Embryonic facial prominence (tissue), 1 donor: ENCODE measurements around the gene MORN1.

ENCODE experiments used
- DNase-seq: peaks from one replicate; pipeline ENCODE4 v3.0.0-alpha.2; 2016; ENCODE audit errors: extremely low spot score

The MORN1 gene

DNA sequence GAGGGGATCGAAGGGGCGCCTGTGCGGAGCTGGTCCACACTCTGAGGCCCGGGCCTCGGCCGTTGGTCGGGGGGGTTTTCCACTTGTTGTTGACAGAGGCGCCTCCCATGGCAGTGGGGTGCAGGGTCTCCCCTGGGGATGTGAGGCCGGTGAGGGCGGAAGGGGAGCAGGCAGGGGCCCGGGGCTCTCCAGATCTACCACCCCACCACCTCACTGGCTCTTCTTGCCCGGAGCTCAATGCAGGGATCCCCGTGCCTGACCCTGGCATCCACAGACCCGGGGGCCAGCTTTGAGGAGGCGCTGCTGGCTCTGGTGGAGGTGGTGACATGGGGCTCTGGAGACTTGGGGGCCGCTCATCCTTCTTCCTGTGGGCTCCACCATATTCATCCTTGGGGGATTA is 28.1 kb upstream of the MORN1 start:
- no peak for DNase-seq

DNA sequence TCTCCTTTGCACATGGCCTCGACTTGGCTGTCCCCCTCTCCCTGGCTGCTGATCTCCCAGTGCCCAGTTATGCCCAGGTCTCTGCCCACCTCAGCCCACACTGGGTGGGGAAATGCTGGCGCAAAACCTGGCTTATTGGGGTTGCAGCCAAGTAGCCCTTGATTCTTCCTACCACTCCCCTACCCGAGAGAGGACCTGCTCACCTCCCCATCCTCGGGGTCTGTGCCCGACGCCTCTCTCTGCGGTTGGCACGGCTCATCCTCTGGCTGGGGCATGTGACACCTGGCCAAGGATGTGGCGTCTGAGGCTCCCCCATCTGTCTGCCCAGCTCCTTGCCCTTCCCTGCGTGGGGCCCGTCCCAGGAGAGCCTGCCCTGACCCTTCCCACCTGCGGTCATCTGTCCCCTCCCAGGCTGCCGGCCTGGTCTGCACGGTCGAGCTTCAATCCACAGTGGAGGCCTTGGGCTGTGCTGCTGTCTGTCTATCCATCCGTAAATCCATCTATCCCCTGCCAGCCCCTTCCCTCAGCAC is 27.5 kb upstream of the MORN1 start:
- DNase-seq, result no peak

DNA sequence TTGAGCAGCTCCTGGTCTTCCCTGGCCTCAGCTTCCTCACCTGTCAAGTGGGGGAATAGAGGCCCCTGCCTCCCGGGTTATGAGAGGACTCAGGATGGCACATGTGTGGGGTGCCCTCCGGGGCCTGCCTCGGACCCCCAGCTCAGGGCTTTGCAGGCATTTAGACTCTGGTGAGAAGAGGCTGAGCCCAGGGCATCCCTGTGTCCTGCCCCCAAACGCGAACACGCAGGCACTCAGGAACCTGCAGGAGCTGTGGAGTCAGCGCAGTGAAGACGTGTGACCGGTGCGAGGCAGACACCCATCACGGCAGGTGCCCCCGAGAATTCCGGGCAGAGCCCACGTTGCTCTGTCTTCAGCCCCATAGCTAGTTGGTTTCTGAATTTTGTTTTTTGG is 26.5 kb upstream of the MORN1 start:
- no peak for DNase-seq

DNA sequence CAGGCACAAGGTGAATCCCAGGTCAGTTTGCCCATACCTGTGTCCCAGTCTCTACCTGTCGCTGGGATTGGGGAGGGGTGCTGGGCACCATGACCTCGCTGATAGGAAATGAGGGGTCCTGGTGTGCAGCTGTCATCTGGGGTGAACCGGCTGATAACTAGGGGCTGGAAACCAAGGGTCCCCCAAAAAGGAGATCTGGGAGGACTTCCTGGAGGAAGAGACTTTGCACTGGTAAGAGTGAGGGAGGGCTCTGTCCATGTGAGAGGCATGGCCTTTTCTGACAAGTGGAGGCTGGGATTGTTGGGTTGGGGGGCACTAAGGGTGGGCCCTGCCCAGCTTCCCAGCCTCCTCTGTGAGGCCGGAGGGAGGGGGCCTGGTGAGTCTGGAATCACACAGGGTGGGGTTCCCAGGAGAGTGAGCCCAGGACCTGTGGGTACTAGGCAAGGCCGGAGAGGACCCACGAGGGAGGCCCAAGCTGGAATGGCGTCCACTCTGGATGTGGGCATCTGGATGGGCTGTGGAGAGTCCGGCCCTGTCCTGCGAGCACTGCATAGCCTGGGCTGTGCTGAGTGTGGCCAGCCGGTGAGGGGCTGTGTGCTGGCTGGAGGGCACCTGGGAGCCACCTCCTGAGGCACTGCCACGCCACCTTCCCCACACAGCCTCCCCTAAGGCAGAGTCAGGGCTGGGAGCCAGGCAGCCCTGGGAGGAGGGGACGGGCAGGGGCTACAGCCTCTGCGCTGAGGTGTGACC is 25.9 kb upstream of the MORN1 start:
- DNase-seq, result no peak

DNA sequence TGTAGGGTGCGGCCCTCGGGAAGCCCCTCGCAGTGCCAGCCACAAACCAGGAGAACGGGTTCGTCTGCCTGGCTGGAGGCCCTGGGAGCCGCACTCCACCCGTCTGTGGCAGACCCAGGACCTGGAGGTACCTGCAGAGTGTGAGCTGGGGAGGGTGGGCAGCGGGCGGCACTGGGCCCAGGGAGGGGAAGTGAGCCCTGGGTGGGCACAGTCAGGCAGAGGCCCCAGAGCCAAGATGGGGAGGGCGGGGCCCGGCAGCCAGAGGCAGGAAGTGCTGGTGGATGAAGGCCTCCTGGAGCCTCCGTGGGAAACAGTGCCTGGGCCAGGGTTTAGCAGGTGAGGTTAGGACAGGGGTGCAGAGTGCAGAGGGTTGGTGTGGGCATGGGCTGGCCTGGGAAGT is 25.0 kb upstream of the MORN1 start:
- DNase-seq, result no peak

DNA sequence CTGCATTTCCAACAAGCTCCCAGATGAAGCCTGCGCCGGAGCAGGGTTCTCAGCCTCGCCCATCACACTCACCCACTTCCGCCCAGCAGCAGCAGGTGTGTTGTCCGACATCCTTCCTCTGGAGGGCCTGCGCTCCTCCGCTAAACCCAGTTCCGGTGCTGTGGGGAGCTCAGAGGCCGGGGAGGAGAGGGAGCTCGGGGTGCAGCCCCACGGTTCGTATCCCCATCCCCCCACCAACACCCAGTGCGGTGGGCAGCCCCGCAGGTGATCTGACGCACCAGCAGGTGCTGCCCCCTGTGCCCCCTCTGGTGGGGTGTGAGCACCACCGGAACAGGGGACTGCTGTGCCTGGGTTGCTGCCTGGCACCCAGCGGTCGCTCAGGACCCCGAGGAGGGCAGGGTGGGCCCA is 24.5 kb upstream of the MORN1 start:
- DNase-seq, result no peak

DNA sequence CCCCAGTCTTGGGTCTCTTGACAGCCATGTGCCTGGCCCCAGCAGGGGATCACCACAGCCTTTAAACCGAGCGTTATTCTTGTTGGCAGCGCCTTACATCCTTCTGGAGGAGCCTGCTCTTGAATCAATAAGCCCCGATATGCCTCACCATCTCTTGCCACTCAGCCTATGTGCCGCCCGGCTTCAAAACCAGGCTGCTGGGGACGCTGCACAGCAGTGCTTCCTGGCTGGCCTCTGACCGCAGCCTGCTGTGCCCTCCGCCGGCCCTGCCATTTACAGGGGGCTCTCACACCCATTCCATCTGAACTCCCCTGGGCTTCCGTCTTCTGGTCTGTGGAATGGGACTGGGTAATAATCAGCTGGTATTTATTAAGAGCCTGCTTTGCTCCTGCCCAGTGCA is 24.0 kb upstream of the MORN1 start:
- no peak for DNase-seq

DNA sequence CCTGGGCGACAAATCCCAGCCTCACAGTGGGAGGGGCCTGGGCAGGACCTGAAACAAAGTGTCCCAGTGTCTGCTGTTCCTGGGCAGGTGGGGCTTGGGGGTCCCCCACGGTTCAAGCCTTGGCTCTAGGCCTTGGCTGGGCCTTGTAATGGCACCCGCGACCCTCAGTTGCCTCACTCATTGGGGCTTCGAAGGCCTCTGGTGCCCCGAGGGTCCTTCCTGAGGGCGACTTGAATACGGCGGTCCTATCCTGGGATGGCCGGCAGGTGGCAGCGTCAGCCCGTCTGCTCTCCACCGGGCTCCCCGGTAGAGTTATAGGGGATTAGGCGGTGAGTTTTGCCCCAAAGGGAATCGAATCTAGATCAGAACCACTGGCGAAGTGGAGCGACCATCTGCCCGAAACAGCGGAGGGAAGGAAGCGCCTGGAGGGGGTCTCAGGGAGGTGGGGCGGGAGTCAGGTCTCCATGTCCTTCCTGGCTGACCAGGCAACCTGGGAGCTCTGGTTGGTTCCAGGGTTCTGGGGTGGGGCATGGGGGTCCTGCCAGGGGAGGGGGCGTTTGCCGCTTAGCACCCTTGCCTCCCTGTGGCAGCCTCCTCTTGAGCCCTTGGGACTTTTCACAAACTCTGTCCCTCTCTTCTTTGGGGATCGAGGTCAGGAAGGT is 23.1 kb upstream of the MORN1 start:
- DNase-seq, result no peak

DNA sequence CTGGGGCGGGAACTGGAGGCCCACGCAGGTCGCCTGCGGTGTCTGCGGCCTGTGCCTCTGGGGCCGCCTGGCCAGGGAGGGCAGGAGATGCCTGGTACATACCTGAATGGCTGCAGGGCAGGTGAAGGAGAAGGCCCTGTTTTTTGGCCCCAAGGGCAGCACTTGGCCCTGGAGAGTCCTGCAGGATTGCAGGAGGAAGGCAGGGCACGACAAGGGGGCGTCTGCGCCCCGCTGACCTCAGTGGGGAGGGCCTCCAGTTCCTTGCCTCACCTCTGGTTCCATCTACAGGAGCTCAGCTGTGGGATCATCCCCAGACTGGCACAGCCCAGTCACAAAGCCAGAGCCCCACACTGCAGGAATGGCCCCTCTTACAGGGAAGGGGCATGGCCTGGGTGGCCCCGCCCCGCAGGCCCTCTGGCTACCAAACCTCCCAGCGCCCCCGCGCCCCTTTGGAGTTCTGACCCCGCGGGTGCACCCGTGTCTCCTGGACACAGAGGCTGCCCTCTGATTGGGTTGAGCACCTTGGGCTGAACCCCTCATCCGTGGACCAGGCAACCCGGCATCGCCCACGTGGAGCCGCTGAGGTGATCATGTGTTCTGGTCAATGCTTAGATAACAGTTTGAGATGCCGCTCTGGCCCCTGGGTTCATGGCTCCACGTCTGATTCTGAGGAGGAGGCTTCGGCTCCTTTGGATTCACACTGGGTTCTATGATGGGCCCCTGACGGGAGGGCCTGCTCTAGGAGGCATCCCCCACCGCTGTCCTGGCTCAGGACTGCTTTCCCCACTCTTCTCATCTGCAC is 22.3 kb upstream of the MORN1 start:
- DNase-seq, result no peak

DNA sequence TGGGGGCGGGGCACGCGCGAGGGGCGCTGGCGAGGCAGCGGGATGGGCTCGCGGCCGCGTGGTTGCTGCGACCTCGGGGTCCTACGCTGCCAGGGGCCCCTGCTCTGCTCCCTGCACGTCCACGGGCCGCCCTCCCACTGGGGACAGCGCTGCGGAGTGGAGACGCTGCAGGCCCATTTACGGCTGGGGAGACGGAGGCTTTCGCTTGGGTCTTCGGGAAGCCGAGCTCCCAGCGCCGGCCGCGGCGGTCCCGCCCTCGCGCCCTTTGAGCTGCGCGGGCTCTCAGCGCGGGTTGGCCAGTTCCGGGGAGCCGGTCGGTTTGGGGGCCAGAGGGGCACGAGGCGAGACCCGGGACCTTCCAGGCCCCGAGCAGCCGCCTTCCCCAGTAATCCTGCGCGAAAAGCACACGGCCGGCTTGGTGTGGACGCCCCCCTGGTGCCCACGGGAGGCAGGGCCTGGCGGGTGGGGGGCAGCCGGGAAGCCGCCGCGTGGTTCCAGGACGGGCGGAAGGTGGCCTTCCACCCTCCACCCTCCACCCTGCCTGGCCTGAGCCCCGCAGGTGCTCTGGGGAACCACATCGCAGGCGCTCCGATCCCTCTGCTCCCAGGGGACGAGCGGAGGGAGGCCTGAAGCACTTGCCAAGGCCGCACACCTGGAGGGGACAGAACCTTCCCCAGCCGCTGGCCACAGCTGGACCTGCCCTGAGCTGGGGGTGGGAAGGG is 21.6 kb upstream of the MORN1 start:
- DNase-seq, result no peak

DNA sequence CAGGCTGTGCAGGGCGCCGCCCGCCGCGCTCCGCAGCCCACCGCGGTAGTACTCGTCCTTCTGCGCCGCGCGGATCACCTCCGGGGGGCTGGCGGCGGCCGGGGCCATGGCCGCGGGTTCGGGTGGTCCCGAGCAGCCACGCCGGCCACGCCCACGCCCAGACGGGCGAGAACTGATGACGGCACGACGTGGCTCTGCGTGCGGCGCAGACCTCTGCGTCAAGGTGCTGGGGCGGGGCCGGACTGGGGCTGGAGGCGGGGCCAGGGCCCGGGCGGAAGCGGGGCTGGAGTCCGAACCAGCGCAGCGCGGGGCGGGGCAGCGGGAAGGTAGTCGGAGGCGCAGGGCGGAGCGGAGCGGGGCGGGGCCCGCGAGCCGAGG is 21.0 kb upstream of the MORN1 start, which contains the start of gene PEX10:
Gene PEX10 (minus strand): TSS at position 170 of the 378 bp plus-strand sequence. CDS start 62 bp downstream, at position 108.
- DNase-seq, result peak; percentile 89

DNA sequence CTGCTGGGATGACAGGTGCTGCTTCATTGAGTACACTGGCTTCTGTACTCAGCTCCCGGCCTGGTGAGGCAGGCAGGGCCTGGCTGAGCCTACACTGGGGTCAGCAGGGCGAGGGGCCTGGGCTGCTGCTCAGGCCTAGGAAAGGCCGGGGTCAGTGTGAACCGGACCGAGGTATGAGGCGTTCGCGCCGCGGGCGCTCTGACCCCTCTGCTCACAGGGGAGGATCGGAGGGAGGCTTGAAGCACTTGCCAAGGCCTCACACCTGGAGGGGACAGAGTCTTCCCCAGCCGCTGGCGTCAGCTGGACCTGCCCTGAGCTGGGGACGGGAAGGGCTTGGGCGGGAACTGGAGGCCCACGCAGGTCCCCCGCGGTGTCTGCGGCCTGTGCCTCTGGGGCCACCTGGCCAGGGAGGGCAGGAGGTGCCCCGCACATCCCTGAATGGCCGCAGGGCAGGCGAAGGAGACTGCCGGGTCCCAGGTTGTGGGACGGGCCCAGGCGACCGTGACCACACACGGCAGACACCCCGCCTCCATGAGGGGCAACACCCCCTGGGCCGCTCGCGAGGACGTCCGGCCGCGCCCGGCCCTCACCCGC is 20.5 kb upstream of the MORN1 start:
- DNase-seq, result no peak

DNA sequence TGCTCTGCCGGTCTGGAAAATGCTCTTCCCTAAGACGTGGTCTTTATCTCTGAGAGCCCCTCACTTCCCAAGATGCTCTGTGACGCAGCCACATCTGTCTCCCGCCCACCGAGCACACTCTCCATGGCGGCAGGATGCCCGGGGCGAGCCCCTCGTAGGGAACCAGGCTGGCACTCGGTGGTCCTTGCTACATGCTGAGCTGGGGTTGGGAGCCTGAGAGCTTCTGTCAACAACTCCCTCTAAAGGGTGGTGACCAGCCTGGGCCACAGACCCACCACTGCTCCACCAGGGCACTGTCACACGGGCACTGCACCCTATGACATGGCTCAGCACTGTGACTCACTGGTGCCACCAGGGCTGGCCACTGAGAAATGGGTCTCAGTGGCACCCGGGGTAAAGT is 18.4 kb upstream of the MORN1 start:
- DNase-seq, result no peak

DNA sequence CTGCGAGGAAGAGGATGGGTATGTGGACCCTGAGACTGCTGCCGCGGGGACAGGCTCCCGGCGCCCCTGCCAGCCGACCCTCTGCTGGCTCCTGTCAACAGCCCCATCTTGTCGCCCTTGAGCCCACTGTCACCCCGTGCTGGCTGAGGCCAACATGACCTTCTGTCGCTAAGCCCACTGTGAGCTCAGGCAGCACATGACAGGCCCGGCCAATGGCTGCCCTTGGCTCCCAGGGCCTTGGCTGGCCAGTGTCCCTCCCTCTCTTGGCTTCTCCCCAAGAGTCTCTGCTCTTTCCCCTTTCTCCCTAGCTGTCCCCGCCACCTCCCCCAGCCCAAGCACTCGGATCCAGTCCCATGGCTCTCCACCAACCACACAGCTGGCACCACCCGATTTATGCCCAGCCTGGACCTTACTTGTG is 17.5 kb upstream of the MORN1 start:
- DNase-seq, result no peak

DNA sequence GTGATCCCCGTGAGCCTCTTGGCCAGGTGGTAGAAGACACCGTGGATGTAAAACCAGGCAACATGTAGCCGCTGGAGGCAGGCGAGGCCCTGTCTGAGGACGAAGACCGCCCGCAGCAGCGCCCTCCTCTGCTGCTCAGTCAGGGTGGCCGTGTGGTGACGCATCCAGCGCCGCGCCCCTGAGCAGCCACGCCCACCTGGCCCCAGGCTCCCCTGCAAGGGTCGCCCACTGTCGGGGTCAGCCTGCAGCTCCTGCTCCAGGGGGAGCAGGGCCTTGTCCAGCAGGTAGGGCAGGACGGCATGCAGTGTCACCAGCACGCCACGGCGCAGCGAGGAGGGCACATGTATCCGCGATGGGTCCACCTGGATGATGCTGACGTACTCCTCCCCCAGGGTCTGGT is 17.1 kb upstream of the MORN1 start:
- no peak for DNase-seq

DNA sequence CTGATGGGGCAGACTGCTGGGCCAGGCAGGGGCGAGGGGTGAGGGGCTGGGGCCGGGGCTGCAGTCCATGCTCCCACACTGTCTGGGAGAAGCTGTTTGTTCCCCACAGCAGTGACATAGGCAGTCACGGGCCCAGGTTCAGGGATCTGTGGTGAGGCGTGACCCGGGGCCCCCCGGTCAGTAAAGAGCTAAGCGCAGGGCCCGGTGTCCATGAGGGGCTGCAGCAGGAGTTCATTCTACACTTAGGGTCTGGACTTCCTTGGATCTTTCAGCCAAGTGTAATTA is 16.6 kb upstream of the MORN1 start:
- no peak for DNase-seq

DNA sequence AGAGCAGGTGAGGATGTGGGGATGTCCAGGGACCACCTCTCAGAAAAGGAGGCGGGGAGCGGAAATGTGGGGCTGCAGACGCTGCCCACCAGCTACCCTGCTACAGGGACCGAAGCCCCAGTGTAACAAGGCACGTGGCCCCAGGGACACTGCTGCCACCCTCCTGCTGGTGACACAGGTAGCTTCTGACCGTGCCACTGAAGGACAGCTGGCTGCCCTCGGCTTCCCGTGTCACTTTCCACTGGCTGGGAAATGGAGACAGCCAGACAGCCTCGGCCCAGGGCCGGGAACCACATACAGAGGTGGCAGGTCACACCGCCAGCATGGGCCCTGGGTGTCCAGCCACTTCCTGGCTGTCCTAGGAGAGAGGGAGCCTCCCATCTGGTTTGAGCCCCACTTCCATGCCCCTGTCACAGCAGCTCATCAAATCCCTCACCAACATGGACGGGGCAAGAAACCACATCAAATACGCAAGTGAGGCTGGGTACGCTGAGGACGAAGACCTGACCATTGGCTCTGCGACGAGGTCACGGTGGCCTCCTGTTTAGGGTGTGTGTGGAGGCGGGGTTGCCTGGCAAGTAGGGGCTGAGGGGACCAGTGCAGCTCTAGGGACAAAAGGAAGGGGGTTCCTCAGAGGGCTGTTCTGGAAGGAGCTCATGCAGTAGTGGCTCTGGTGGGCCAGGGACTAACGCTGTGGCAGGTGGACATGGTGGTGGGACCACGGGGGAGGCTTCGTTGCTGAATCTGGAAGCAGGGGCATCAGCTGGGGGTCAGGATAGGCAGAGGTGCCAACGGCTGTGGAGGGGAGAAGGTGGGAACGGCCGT is 16.0 kb upstream of the MORN1 start:
- no peak for DNase-seq

DNA sequence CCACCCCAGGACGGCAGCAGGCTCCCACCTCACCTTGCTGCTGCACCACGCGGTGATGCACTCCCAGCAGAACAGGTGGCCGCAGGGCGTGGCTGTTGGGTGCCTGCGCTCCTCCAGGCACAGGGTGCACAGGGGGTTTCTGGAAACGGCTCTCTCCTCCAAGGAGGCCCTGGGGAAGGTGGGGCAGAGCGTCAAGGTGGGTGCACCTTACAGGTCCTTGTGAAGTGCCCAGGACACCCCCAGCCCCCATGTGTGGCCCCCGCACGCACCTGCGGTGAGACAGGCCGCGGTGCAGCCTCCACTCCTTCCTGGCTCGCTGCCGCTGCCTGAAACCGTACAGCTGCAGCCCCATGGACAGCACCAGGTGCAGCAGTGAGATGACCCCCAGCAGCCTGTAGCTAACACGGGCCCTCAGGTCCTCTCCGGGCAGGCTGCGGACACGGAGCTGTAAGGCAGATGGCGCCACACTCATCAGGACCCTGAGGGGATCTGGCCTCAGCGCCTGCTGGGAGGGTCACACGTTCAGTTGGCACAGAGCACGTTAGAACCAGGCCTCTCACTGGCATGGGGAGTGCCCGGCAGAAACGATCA is 15.2 kb upstream of the MORN1 start:
- no peak for DNase-seq

DNA sequence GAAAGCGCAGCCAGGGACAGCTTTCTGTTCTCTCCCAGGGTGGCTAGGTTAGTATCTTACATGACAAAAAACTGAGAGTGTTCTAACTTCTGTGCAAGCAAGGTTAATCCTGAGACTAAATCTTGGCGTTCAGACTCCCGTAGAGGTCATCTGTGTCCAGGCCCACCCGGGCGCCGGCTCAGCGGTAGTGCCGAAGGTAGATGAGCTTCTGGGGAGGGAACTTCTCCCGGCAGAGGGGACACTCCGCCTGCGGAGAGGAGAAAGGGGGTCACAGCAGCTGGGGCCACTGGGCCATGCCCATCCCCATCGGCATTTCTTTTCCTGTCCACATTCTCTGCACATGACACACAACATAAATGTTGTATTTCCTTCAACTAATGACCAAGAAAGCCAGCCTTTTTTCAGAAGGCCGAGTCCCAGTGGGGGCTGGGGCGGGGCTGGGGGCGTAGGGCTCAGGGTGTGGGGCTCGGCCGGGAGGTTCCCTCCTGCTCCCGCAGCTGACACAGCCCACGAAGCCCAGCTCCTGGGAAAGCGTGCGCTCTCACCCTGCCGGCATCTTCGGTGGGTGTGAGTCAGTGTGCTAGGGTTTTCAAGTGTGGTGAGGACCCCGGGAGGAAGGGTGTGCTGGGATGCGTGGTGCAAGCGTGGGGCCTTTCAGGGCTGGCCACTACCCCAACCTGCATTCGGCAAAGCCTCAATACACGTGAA is 14.4 kb upstream of the MORN1 start:
- no peak for DNase-seq
